H1 (cell line): Measurements from ENCODE around the gene TMEM45A.

Experiments
- CREB1 ChIP-seq: IDR thresholded peaks from 2 replicates; pipeline ENCODE4 v1.6.1; 2012; ENCODE audit warnings: inconsistent platforms
- EZH2 ChIP-seq: fragments of 200-600 bp; sonication (generic); IDR thresholded peaks from 2 replicates; pipeline ENCODE4 v1.7.1; 2012; ENCODE audit warnings: low read depth, mild to moderate bottlenecking, moderate library complexity, low read length, inconsistent platforms; ENCODE audit not compliant: severe bottlenecking
- HDAC2 ChIP-seq, 2 experiments: fragments of 300-600 bp in 1 of 2; sonication (generic) in 1 of 2; IDR thresholded peaks; 2 replicates each; pipeline ENCODE4 v1.6.1; 2011 to 2012; ENCODE audit warnings: low read depth in 2 of 2, low read length in 2 of 2, mild to moderate bottlenecking in 2 of 2, moderate library complexity in 2 of 2, borderline replicate concordance in 1 of 2, inconsistent platforms in 1 of 2
- JUN ChIP-seq: IDR thresholded peaks from 2 replicates; pipeline ENCODE4 v1.6.1; 2011; ENCODE audit warnings: low read depth, mild to moderate bottlenecking, improper control_type of control experiment, low read length
- POLR2AphosphoS5 ChIP-seq: IDR thresholded peaks from 2 replicates; pipeline ENCODE4 v1.6.1; 2011; ENCODE audit warnings: low read depth, low read length
- USF2 ChIP-seq: IDR thresholded peaks from 2 replicates; pipeline ENCODE4 v1.6.1; 2011; ENCODE audit warnings: low read length, improper control_type of control experiment

GRCh38 chr3:100561459-100562158 lies 69.2 kb downstream of the TMEM45A start:
- TF ChIP-seq POLR2AphosphoS5 (no peak), USF2 (no peak), CREB1 (no peak), JUN (no peak), EZH2 (no peak), HDAC2 (IDR thresholded peaks at IDR 0.05; ENCODE audit: borderline replicate concordance in 1 of 2, low read depth in 2 of 2, low read length in 2 of 2) (no peak)
